GM19351 (cell line): ENCODE measurements around the gene SFMBT1.

Experiments used
- ATAC-seq: cut with Tn5 transposase; IDR thresholded peaks from one replicate; pipeline ENCODE4 v1.9.1; 2021; ENCODE audit warnings: mild to moderate bottlenecking, moderate library complexity; ENCODE audit not compliant: unreplicated experiment

Gene SFMBT1

GRCh38 chr3:53045518-53046170, at the start of gene SFMBT1:
TSS of gene SFMBT1 (minus strand) at chr3:53046073. CDS start at chr3:52969128, 76,945 bp downstream.
- ATAC-seq = peak; percentile 47

GRCh38 chr3:53092942-53093341, 47.1 kb upstream of the SFMBT1 start:
- ATAC-seq = no peak

DNA sequence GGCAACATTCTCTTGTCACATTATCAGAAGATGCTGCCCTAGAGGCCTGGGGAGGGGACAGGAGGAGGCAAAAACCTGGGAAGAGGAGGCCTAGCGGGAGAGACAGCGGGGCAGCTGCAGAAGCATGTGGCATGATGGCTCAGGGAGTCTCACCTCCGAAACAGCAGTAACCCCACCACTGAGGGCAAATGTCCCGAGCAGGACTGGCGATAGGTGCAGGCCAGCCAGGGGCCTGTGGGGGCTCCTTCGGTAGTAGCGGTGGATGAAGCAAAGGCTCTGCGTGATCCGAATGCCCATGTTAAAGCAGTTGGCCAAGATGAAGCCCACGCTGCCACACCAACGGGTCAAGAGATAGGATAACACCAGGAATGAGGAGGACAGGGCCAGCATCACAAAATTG, 46.3 kb upstream of the SFMBT1 start:
- no peak for ATAC-seq

- ATAC-seq = no peak
These were observed 45.1 kb upstream of the SFMBT1 start for GRCh38 chr3:53091011-53091410.

GRCh38 chr3:53089511-53089910, 43.6 kb upstream of the SFMBT1 start:
- no peak for ATAC-seq

DNA sequence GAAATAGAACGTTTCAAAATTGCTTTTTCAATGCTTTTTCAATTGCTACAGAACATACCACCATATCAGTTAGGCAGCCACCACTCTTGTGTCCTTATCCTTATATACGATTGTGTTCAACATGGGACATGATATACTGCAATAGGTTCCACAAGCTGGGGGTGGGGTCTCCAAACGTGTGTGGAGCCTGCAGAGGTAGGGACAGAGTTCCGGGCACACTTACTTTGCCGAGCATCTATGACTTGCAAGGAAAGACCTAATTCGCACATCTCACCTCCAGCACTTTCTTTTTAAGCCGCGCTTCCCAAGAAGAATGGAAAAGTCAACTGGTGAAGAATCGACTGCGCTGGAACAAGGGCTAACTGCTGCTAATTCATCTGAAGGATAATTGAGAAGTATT, 39.6 kb upstream of the SFMBT1 start:
- no peak for ATAC-seq

GRCh38 chr3:53084310-53085001, 38.6 kb upstream of the SFMBT1 start:
- ATAC-seq = no peak

DNA sequence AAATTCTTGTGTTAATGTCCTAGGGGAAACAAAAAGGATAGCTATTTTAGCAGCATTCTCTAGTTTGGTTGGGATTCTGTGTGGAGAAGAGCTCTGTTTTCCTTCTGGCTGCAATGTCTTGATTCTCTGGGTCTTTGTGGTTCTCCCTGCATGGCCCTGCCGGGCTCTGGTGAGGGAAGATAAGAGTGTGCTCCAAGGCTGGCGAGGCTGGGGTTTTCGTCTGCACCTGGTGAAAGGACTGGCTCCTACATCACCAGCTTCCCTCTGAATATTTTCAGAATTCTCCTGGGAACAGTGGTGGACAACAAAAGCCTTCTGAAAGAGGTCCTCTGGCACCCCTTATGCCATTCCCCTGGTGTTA, 38.1 kb upstream of the SFMBT1 start:
- ATAC-seq = no peak

GRCh38 chr3:53083521-53083920, 37.6 kb upstream of the SFMBT1 start:
- ATAC-seq = no peak

DNA sequence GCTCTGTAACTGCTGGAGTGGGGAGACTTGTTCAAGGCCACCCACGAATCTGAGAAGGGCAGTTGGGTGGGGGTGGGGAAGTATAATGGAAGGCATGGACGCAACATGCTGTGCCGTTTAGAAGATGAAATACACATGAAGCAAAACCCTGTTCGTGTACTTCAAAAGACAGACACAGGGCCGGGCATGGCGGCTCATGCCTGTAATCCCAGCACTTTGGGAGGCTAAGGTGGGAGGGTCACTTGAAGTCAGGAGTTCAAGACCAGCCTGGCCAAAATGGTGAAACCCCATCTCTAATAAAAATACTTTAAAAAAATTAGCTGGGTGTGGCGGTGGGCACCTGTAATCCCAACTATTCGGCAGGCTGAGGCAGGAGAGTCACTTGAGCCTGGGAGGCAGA, 36.9 kb upstream of the SFMBT1 start:
- no peak for ATAC-seq

DNA sequence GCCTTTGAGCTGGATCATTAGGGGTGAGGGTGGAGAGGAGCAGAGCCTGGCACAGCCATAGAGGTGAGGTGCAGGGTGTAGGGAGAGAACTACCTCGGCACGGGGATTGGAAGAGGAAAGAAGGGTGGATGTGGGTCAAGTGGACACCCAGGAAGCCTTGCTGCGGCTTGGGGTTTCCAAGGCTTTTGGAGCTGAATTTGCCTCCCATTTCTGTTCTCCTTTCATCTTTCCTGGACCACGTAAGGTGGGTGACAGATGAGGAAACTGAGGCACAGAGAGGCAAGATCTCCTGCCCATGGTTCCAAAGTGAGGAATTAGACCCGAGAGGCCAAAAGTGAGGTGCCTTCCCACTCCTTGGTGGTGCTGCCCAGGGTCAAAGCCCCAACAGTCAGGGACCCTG, 35.4 kb upstream of the SFMBT1 start:
- no peak for ATAC-seq

- ATAC-seq = no peak
These were observed 34.8 kb upstream of the SFMBT1 start for GRCh38 chr3:53080612-53081205.

GRCh38 chr3:53079791-53080555, 34.1 kb upstream of the SFMBT1 start:
- ATAC-seq = no peak

DNA sequence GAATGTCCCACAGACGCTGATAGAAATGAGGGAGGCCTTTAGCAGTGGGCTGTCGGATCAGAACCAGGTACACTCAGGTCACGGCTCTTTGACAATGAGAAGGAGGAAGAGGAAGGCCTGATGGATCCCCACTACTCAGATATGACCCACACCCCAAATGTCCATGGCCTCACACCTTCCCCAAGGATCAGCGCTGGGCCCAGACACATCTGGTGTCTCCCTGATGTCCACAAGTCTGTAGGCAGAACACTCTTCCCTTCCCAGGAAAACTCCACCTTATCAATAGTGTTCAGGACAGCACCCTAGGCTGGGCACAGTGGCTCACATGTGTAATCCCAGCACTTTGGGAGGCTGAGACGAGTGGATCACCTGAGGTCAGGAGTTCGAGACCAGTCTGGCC, 33.3 kb upstream of the SFMBT1 start:
- ATAC-seq = no peak

DNA sequence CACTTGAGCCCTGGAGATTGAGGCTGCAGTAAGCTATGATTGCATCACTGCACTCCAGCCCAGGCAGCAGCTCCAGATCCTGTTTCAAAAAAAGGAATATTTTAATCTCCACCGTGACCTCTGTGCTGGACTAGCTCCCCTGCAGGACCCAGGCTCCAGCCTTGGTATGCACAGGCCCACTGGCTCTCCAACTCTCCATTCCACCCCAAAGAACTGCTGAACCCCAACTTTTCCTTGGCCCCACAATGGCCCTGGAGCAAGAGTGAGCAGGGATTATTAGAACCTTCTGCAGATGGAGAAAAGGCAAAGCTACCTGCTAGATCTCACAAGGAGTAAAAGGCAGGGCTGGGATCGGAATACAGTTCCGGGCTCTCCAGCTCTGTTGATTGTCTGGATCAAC, 32.8 kb upstream of the SFMBT1 start:
- no peak for ATAC-seq

DNA sequence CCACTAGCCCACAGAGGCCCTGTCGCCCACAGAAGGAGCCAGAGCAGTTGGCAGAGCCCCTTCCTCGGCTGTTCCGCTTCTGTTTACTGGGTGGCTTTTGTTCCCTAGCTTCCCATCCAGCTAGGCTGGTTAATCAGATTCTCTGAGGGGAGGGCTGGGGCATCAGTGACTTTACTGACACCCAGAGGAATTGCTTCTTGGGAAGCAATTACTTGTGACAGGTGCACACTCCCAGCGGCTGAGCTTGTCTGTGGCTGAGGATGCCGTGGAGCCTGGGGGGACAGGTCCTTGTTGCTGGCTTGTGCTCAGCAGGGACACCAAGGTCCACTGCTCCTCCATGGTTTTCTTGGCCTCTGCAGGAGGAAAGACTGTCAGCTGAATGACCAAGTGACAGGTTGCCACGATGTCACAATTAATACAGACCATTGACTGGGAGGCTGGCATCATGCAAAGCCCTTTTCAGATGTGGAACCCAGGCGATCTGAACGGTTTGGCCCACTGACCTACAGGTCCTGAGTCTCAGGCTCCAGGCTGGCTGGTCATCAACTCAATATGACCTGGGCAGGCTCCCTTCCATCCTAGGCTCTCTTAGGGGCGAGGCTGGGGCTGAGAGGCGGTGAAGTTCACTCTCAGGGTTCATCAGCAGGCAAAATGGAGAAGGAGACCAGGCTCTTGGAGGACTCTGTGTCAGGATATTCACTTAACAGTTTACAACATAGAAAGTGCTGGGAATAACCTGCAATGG, 31.8 kb upstream of the SFMBT1 start:
- no peak for ATAC-seq

DNA sequence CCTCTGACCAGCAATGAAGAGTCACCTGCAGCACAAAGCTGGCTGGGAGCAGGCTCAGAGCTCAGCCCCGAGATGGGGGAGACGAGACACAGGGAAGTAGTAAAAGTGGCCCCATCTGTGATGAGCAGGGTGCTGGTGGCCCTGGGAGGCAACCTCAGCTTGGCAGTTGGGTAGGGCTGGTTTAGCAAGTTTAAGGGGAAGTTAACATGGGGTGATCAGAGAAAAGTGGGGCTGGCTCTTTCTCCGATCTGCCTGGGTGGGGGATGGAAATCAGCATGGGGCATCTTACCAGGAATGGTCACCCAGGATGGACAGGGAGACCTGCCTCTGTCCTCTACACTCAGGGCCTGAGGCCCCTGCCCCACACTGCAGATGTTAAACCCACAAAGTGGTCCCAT, 29.9 kb upstream of the SFMBT1 start:
- ATAC-seq = no peak

- ATAC-seq = no peak
These were observed 29.2 kb upstream of the SFMBT1 start for GRCh38 chr3:53074761-53075742.

GRCh38 chr3:53074366-53074696, 28.5 kb upstream of the SFMBT1 start:
- ATAC-seq = no peak
